ENCODE data around the gene MS4A13. TPM values are rescaled to one million over a fixed set of nuclear protein-coding genes. Genes with fewer than 3 reads are reported as not detected.

The MS4A13 gene
- total and polyA plus RNA-seq, 2 of the 8 experiments (the other 6 are each of a cell fraction or from before 2014, with no cell fraction given) = not detected

- TF ChIP-seq, protein P1, sequence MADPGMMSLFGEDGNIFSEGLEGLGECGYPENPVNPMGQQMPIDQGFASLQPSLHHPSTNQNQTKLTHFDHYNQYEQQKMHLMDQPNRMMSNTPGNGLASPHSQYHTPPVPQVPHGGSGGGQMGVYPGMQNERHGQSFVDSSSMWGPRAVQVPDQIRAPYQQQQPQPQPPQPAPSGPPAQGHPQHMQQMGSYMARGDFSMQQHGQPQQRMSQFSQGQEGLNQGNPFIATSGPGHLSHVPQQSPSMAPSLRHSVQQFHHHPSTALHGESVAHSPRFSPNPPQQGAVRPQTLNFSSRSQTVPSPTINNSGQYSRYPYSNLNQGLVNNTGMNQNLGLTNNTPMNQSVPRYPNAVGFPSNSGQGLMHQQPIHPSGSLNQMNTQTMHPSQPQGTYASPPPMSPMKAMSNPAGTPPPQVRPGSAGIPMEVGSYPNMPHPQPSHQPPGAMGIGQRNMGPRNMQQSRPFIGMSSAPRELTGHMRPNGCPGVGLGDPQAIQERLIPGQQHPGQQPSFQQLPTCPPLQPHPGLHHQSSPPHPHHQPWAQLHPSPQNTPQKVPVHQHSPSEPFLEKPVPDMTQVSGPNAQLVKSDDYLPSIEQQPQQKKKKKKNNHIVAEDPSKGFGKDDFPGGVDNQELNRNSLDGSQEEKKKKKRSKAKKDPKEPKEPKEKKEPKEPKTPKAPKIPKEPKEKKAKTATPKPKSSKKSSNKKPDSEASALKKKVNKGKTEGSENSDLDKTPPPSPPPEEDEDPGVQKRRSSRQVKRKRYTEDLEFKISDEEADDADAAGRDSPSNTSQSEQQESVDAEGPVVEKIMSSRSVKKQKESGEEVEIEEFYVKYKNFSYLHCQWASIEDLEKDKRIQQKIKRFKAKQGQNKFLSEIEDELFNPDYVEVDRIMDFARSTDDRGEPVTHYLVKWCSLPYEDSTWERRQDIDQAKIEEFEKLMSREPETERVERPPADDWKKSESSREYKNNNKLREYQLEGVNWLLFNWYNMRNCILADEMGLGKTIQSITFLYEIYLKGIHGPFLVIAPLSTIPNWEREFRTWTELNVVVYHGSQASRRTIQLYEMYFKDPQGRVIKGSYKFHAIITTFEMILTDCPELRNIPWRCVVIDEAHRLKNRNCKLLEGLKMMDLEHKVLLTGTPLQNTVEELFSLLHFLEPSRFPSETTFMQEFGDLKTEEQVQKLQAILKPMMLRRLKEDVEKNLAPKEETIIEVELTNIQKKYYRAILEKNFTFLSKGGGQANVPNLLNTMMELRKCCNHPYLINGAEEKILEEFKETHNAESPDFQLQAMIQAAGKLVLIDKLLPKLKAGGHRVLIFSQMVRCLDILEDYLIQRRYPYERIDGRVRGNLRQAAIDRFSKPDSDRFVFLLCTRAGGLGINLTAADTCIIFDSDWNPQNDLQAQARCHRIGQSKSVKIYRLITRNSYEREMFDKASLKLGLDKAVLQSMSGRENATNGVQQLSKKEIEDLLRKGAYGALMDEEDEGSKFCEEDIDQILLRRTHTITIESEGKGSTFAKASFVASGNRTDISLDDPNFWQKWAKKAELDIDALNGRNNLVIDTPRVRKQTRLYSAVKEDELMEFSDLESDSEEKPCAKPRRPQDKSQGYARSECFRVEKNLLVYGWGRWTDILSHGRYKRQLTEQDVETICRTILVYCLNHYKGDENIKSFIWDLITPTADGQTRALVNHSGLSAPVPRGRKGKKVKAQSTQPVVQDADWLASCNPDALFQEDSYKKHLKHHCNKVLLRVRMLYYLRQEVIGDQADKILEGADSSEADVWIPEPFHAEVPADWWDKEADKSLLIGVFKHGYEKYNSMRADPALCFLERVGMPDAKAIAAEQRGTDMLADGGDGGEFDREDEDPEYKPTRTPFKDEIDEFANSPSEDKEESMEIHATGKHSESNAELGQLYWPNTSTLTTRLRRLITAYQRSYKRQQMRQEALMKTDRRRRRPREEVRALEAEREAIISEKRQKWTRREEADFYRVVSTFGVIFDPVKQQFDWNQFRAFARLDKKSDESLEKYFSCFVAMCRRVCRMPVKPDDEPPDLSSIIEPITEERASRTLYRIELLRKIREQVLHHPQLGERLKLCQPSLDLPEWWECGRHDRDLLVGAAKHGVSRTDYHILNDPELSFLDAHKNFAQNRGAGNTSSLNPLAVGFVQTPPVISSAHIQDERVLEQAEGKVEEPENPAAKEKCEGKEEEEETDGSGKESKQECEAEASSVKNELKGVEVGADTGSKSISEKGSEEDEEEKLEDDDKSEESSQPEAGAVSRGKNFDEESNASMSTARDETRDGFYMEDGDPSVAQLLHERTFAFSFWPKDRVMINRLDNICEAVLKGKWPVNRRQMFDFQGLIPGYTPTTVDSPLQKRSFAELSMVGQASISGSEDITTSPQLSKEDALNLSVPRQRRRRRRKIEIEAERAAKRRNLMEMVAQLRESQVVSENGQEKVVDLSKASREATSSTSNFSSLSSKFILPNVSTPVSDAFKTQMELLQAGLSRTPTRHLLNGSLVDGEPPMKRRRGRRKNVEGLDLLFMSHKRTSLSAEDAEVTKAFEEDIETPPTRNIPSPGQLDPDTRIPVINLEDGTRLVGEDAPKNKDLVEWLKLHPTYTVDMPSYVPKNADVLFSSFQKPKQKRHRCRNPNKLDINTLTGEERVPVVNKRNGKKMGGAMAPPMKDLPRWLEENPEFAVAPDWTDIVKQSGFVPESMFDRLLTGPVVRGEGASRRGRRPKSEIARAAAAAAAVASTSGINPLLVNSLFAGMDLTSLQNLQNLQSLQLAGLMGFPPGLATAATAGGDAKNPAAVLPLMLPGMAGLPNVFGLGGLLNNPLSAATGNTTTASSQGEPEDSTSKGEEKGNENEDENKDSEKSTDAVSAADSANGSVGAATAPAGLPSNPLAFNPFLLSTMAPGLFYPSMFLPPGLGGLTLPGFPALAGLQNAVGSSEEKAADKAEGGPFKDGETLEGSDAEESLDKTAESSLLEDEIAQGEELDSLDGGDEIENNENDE (IDR thresholded peaks at IDR 0.05; ENCODE audit: insufficient replicate concordance, low read length) = no peak
- TF ChIP-seq TAF1 (IDR thresholded peaks at IDR 0.05; ENCODE audit: low read depth, low read length) = no peak
Observed at GRCh38 chr11:60477035-60477445, 38.2 kb upstream of the MS4A13 start (continued).

Data from H1 (cell line).